Endothelial cell of umbilical vein (primary cell): Measurements from ENCODE around the gene TNIP1. TPM values are rescaled to one million over a fixed set of nuclear protein-coding genes. Genes with fewer than 3 reads are reported as not detected.

ENCODE experiments used
- BruUV-seq: library from RNA; stranded (reverse); fragments of 400-500 nt; replicated peaks from 2 replicates; lab custom pipeline; 2021; lab: Mats Ljungman, UMichigan
- CTCF ChIA-PET: fragments of 300-600, 350-600 bp; sonication (Branson Sonifier 250); formaldehyde crosslinking; loops from one replicate; lab custom pipeline; 2021; ENCODE audit warnings: antibody characterized with exemption, inconsistent platforms; lab: Charles Lee
- POLR2A ChIA-PET: fragments of 300-600, 350-600 bp; sonication (Branson Sonifier 250); formaldehyde crosslinking; loops from one replicate; lab custom pipeline; 2021; ENCODE audit warnings: antibody characterized with exemption, inconsistent platforms; lab: Charles Lee
- DNase-seq: peaks from one replicate; pipeline ENCODE4 v3.0.0-alpha.2; 2011; ENCODE audit warnings: low read depth, low spot score
- FAIRE-seq: peaks from 2 replicates; lab custom pipeline; 2011; peaks lifted over from hg19 to GRCh38; lab: Jason Lieb, UNC
- H2AFZ ChIP-seq: 2 replicates; pipeline ENCODE4 v1.6.0; 2012; ENCODE audit warnings: low read depth, low read length, control low read depth, inconsistent platforms
- H3K27ac ChIP-seq: 2 replicates; pipeline ENCODE4 v1.5.1; 2011; ENCODE audit warnings: low read depth, mild to moderate bottlenecking, control low read depth, low read length, moderate library complexity; ENCODE audit not compliant: insufficient read depth
- H3K27me3 ChIP-seq, 2 experiments: 2 replicates each; pipeline versions ENCODE4 v1.6.0 to v1.6.1; 2011; ENCODE audit warnings: low read length in 2 of 2, mixed read lengths in 1 of 2; ENCODE audit not compliant: control insufficient read depth in 2 of 2, insufficient read depth in 2 of 2
- H3K36me3 ChIP-seq, 2 experiments: 2 replicates in 1 of 2; 3 replicates in 1 of 2; pipeline ENCODE4 v1.5.1; 2011; ENCODE audit warnings: low read length in 2 of 2, mild to moderate bottlenecking in 1 of 2, moderate library complexity in 1 of 2; ENCODE audit not compliant: control insufficient read depth in 2 of 2, insufficient read depth in 2 of 2; ENCODE audit errors: extremely low read depth in 1 of 2
- H3K4me1 ChIP-seq: 3 replicates; pipeline ENCODE4 v1.5.1; 2011; ENCODE audit warnings: mild to moderate bottlenecking, low read length; ENCODE audit not compliant: control insufficient read depth, insufficient read depth; ENCODE audit errors: extremely low read depth
- H3K4me2 ChIP-seq: 2 replicates; pipeline ENCODE4 v1.6.1; 2011; ENCODE audit warnings: low read length, control low read depth, mixed read lengths; ENCODE audit not compliant: insufficient read depth
- H3K4me3 ChIP-seq, 3 experiments: fragments of 200-600 bp in 1 of 3; sonication (generic), shearing (Covaris generic) in 1 of 3; replicated peaks in 1 of 3; 2 replicates each; pipeline ENCODE4 v1.5.1; 2011 to 2016; ENCODE audit warnings: control low read depth in 3 of 3, low read length in 3 of 3, mild to moderate bottlenecking in 2 of 3, inconsistent platforms in 1 of 3, low read depth in 1 of 3, moderate library complexity in 1 of 3; ENCODE audit not compliant: insufficient read depth in 1 of 3
- H3K79me2 ChIP-seq: 2 replicates; pipeline ENCODE4 v1.6.0; 2012; ENCODE audit warnings: low read length, inconsistent platforms; ENCODE audit not compliant: control insufficient read depth, insufficient read depth
- H3K9ac ChIP-seq: replicated peaks from 2 replicates; pipeline ENCODE3; 2011; ENCODE audit warnings: low read length, control low read depth; ENCODE audit not compliant: insufficient read depth; ENCODE audit errors: extremely low read depth
- H3K9me1 ChIP-seq: replicated peaks from 3 replicates; pipeline ENCODE4 v1.6.0; 2011; ENCODE audit warnings: mild to moderate bottlenecking, low read length; ENCODE audit not compliant: control insufficient read depth, insufficient read depth; ENCODE audit errors: extremely low read depth
- H3K9me3 ChIP-seq: replicated peaks from 2 replicates; pipeline ENCODE4 v1.5.1; 2012; ENCODE audit warnings: low read length, inconsistent platforms; ENCODE audit not compliant: control insufficient read depth, insufficient read depth
- H4K20me1 ChIP-seq: replicated peaks from 2 replicates; pipeline ENCODE3; 2011; ENCODE audit warnings: mild to moderate bottlenecking, low read length; ENCODE audit not compliant: control insufficient read depth, insufficient read depth; ENCODE audit errors: extremely low read depth
- CTCF ChIP-seq, 2 donors: IDR thresholded peaks; 1 replicate in 1 of 2; 2 replicates in 1 of 2; pipeline ENCODE4 v1.5.1; 2011; ENCODE audit warnings: low read length in 2 of 2, mild to moderate bottlenecking in 2 of 2, moderate library complexity in 2 of 2, control low read depth in 1 of 2, inconsistent platforms in 1 of 2, low read depth in 1 of 2; ENCODE audit not compliant: insufficient read depth in 1 of 2; ENCODE audit errors: extremely low read depth in 1 of 2
- FOS ChIP-seq: IDR thresholded peaks from 2 replicates; pipeline ENCODE4 v1.6.1; 2011; ENCODE audit warnings: mild to moderate bottlenecking, low read length, moderate library complexity, borderline replicate concordance; ENCODE audit not compliant: insufficient read depth
- GATA2 ChIP-seq: IDR thresholded peaks from 2 replicates; pipeline ENCODE4 v1.7.0; 2011; ENCODE audit warnings: low read depth, mild to moderate bottlenecking, moderate library complexity, mixed read lengths, low read length; ENCODE audit not compliant: insufficient read length, insufficient read depth
- JUN ChIP-seq: IDR thresholded peaks from 2 replicates; pipeline ENCODE4 v1.6.1; 2011; ENCODE audit warnings: borderline replicate concordance, low read depth; ENCODE audit not compliant: insufficient read length, insufficient read depth
- dilution Hi-C: fragments of 300-500 bp; cut with MboI; formaldehyde crosslinking; loops from one replicate; pipeline ENCODE4 v1.15.0; 2019; ENCODE audit warnings: low sequenced_read_pairs; ENCODE audit not compliant: extremely low pct_ligation_motif_present
- intact Hi-C: fragments of 100-400 bp; cut with micrococcal nuclease; formaldehyde crosslinking; loops from one replicate; pipeline ENCODE4 v1.10.0; 2022
- polyA plus RNA-seq, 4 experiments: library from polyadenylated mRNA; depleted of rRNA in 3 of 4; stranded (reverse) in 3 of 4; unstranded in 1 of 4; fragments of >200 nt; gene quantifications; 2 replicates each; pipeline versions ENCODE4 v1.2.1 to v1.2.3, GENCODE V29; 2011 to 2012; ENCODE audit warnings: missing spikeins in 1 of 4
- total RNA-seq: library from RNA; stranded (reverse); gene quantifications from 2 replicates; pipeline ENCODE4 v1.2.3, GENCODE V29; 2021

Gene TNIP1
- total and polyA plus RNA-seq, 2 donors (not counting 3 experiments of a cell fraction or from before 2014, with no cell fraction given), result 43.0 to 96.8 TPM

- H3K9me3 ChIP-seq, result no peaks in the 10 kb centered on the region
- H2AFZ ChIP-seq, result no peak overlapping the region
- DNase-seq (peak; percentile 51), FAIRE-seq (peak; percentile 81)
- peaks cover 36% of the 10 kb centered on the region for H3K79me2 ChIP-seq
- ChIA-PET CTCF (interaction anchor here (0.5 to 5.0 kb wide), 6 partner anchors 11 to 285 kb away, joined by 3 to 32 read pairs (median 6); partner anchors contain the start of gene TNIP1), POLR2A (interaction anchor here (1.3 kb wide), 1 partner anchor 11 kb away, joined by 4 read pairs; the partner anchor contains the start of gene TNIP1)
- H3K4me2 ChIP-seq, result peak overlapping the region; percentile 35
- intact Hi-C loops (no loop called here), dilution Hi-C loops (no loop called here)
- peak overlapping the region; percentile 36 for H3K27ac ChIP-seq
- H3K4me1 ChIP-seq, result peaks cover 22% of the 10 kb centered on the region
- H3K9me1 ChIP-seq, result no peaks in the 10 kb centered on the region
- H3K4me3 ChIP-seq, result no peak overlapping the region
- H3K9ac ChIP-seq, result no peak overlapping the region
- no peaks in the 10 kb centered on the region for H3K27me3 ChIP-seq
- H4K20me1 ChIP-seq, result no peaks in the 10 kb centered on the region
- TF ChIP-seq GATA2, result peak; percentile 82
- TF ChIP-seq CTCF (IDR thresholded peaks at IDR 0.05; ENCODE audit: extremely low read depth in 1 of 2, insufficient read depth in 1 of 2, low read depth in 1 of 2, low read length in 2 of 2), result no peak
- TF ChIP-seq JUN, result no peak
- TF ChIP-seq FOS, result no peak
- H3K36me3 ChIP-seq, result no peaks in the 10 kb centered on the region
- BruUV-seq, result no TSS peak
Observed at GRCh38 chr5:151070449-151070848, 10.4 kb downstream of the TNIP1 start.
